Astrocyte of the spinal cord (primary cell): ENCODE data around the gene RABGAP1L.

ENCODE experiments used
- DNase-seq: peaks from one replicate; pipeline ENCODE4 v3.0.0; 2011; ENCODE audit warnings: low read depth, low spot score
- H3K4me3 ChIP-seq: 2 replicates; pipeline ENCODE4 v1.5.1; 2011; ENCODE audit warnings: low read depth, mild to moderate bottlenecking, low read length, moderate library complexity
- in situ Hi-C: cut with HindIII; loops from 2 replicates; pipeline ENCODE4 v1.10.0; 2017; ENCODE audit warnings: low sequenced_read_pairs
- TF ChIP-seq, protein P1 (sequence below): IDR thresholded peaks from 2 replicates; pipeline ENCODE4 v1.5.1; 2012; ENCODE audit warnings: low read depth, mild to moderate bottlenecking, low read length, inconsistent platforms

RABGAP1L gene

DNA sequence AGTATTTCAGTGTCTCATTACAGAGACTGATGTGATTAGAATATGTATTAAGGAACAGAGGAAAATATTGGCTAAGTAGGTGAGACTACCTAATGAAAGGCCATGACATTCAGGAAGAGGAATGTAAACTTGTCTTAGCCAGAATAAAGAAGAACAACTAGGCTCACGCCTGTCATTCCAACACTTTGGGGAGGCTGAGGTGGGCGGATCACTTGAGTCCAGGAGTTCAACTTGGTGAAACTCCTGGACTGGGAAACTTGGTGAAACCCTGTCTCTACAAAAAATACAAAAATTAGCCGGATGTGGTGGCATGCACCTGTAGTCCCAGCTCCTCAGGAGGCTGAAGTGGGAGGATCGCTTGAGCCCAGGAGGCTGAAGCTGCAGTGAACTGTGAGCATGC lies 825.6 kb downstream of the RABGAP1L start:
- TF ChIP-seq, protein P1, sequence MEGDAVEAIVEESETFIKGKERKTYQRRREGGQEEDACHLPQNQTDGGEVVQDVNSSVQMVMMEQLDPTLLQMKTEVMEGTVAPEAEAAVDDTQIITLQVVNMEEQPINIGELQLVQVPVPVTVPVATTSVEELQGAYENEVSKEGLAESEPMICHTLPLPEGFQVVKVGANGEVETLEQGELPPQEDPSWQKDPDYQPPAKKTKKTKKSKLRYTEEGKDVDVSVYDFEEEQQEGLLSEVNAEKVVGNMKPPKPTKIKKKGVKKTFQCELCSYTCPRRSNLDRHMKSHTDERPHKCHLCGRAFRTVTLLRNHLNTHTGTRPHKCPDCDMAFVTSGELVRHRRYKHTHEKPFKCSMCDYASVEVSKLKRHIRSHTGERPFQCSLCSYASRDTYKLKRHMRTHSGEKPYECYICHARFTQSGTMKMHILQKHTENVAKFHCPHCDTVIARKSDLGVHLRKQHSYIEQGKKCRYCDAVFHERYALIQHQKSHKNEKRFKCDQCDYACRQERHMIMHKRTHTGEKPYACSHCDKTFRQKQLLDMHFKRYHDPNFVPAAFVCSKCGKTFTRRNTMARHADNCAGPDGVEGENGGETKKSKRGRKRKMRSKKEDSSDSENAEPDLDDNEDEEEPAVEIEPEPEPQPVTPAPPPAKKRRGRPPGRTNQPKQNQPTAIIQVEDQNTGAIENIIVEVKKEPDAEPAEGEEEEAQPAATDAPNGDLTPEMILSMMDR = no peak
- in situ Hi-C loops = no loop called here
- H3K4me3 ChIP-seq = no peak overlapping the region
- DNase-seq = no peak

DNA sequence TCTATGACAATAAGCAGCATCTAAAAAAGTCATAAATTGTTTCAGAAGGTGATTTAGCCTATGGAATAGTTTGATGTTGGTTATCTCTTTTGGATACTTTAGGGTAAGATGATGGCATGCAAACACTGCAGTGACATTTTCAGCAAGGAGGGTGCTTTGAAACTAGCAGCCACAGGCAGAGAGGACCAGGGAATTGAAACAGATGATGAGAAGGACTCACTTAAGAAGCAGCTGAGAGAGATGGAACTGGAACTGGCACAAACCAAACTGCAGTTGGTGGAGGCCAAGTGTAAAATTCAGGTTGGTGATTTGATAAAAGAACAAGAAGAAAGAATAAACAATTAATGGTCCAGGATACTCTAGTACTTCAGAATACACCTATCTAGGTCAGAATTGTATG lies 829.2 kb downstream of the RABGAP1L start:
- H3K4me3 ChIP-seq = no peak overlapping the region
- in situ Hi-C loops = no loop called here
- TF ChIP-seq, protein P1 = no peak
- no peak for DNase-seq

GRCh38 chr1:174988986-174989385 lies 829.7 kb downstream of the RABGAP1L start:
- in situ Hi-C loops = no loop called here
- no peak overlapping the region for H3K4me3 ChIP-seq
- DNase-seq = no peak
- TF ChIP-seq, protein P1 = no peak

DNA sequence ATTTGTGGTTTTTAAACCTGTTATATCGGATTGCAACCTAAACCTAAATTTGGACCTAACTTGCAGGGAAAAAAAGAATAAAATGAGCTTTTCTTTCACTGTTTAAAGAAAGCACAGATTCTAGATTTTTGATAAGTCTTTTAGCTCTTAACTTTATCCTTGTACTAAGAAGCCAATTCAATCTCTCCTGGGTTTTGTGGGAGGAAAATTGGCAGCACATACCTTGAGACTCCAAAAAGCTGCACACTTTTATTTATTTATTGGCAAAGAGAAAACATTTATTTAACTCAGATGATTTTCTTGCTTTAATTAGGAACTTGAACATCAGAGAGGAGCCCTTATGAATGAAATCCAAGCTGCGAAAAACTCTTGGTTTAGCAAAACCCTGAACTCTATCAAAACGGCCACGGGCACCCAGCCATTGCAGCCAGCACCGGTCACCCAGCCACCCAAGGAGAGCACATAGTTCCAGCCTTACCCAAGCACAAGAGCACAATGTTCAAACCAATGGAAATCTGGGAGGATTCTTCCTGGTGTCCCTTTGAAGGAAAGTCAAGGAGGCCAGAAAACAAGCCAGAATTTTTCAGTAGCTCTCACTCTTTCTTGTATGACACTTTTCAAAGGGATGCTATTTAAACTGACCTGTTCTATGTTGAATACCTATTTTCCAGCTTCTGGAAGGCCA lies 830.4 kb downstream of the RABGAP1L start:
- TF ChIP-seq, protein P1 = no peak
- H3K4me3 ChIP-seq = no peak overlapping the region
- in situ Hi-C loops = no loop called here
- no peak for DNase-seq

DNA sequence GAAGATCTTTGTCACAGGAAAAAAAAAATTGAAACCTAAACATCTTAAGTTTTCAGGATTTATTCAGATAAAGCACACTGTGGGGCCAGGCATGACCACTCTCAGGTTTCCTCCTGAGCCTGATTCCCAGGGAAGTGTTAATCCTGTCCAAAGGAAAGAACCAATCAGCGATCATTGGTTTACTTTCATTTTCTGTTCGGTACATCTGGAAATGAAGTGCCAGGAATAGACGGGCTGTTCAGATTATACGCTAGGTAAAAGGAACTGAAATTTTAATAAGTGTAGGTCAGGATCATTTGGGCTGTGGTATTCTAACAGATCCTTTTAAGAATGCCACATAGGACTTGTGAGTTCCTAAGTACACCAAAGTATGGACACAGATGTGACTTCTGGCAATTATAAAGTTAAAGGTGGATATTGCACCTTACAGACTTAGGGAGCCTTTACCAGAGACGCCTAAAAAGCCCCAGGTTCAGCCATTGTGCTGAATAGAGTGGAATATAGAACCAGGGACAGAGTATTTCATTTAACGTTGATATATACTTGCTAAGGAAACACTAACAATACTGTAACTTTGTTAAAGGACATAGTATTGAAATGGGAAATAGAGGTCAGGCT lies 831.2 kb downstream of the RABGAP1L start:
- in situ Hi-C loops = no loop called here
- peak; percentile 33 for DNase-seq
- peak overlapping the region; percentile 17 for H3K4me3 ChIP-seq
- TF ChIP-seq, protein P1 = no peak

- no peak overlapping the region for H3K4me3 ChIP-seq
- in situ Hi-C loops = no loop called here
- no peak for DNase-seq
- TF ChIP-seq, protein P1 = no peak
Measured at GRCh38 chr1:174991473-174991872, 832.2 kb downstream of the RABGAP1L start.
